Putamen (tissue), 1 donor: ENCODE data around the gene KEL.

Source experiments
- DNase-seq: peaks from one replicate; pipeline ENCODE4 v3.0.0-alpha.2; 2016; ENCODE audit warnings: low spot score

KEL gene

GRCh38 chr7:142930126-142930730 lies 31.9 kb downstream of the KEL start:
- DNase-seq: no peak

- DNase-seq: no peak
These were observed 34.2 kb downstream of the KEL start for GRCh38 chr7:142927949-142928348.

GRCh38 chr7:142927085-142927745 lies 34.9 kb downstream of the KEL start:
- no peak for DNase-seq

GRCh38 chr7:142925413-142925812 lies 36.8 kb downstream of the KEL start:
- DNase-seq: no peak

- no peak for DNase-seq
These were observed 38.8 kb downstream of the KEL start for GRCh38 chr7:142923391-142923790.

GRCh38 chr7:142919656-142920055 lies 42.5 kb downstream of the KEL start:
- DNase-seq: no peak

GRCh38 chr7:142918901-142919300 lies 43.3 kb downstream of the KEL start:
- DNase-seq: no peak

GRCh38 chr7:142917447-142917846 lies 44.7 kb downstream of the KEL start:
- no peak for DNase-seq

- no peak for DNase-seq
These were observed 45.7 kb downstream of the KEL start for GRCh38 chr7:142916508-142916907.

GRCh38 chr7:142915315-142915714 lies 46.8 kb downstream of the KEL start:
- no peak for DNase-seq

GRCh38 chr7:142914121-142914520 lies 48.0 kb downstream of the KEL start:
- DNase-seq: no peak

- DNase-seq: no peak
These were observed 48.6 kb downstream of the KEL start for GRCh38 chr7:142913566-142913965.

GRCh38 chr7:142913051-142913450 lies 49.1 kb downstream of the KEL start:
- no peak for DNase-seq

GRCh38 chr7:142910481-142910880 lies 51.7 kb downstream of the KEL start:
- no peak for DNase-seq

GRCh38 chr7:142910031-142910433 lies 52.1 kb downstream of the KEL start:
- no peak for DNase-seq

- no peak for DNase-seq
These were observed 53.0 kb downstream of the KEL start for GRCh38 chr7:142908921-142909890.

GRCh38 chr7:142908290-142908689 lies 53.9 kb downstream of the KEL start:
- no peak for DNase-seq

GRCh38 chr7:142906643-142907042 lies 55.5 kb downstream of the KEL start:
- DNase-seq: no peak

GRCh38 chr7:142905759-142906158 lies 56.4 kb downstream of the KEL start:
- DNase-seq: no peak

- DNase-seq: no peak
These were observed 58.0 kb downstream of the KEL start for GRCh38 chr7:142904128-142904527.

- no peak for DNase-seq
These were observed 60.5 kb downstream of the KEL start for GRCh38 chr7:142901426-142902259.

GRCh38 chr7:142899661-142900060 lies 62.5 kb downstream of the KEL start:
- DNase-seq: no peak
